Calu3 (cell line): ENCODE data around the gene PTPRC. TPM values are rescaled to one million over a fixed set of nuclear protein-coding genes. Genes with fewer than 3 reads are reported as not detected.
A peak's percentile ranks its signal among the peaks of the same experiment; 100 is the strongest.

Experiments
- BruUV-seq: library from RNA; stranded (reverse); fragments of 400-500 nt; replicated peaks from 2 replicates; lab custom pipeline; 2021; lab: Mats Ljungman, UMichigan
- CTCF ChIA-PET: fragments of 300-600 bp; sonication (Branson Sonifier 250); formaldehyde crosslinking; loops from one replicate; lab custom pipeline; 2022; ENCODE audit warnings: antibody characterized with exemption; lab: Charles Lee
- DNase-seq: peaks from one replicate; pipeline ENCODE4 v3.0.0; 2022
- H3K27ac Mint-ChIP-seq: one replicate; pipeline ENCODE4 v1.8.0; 2022; ENCODE audit warnings: mixed read lengths; ENCODE audit not compliant: unreplicated experiment
- H3K27me3 Mint-ChIP-seq: one replicate; pipeline ENCODE4 v1.8.0; 2022; ENCODE audit warnings: mixed read lengths; ENCODE audit not compliant: unreplicated experiment
- H3K36me3 Mint-ChIP-seq: one replicate; pipeline ENCODE4 v1.8.0; 2022; ENCODE audit warnings: mild to moderate bottlenecking, moderate library complexity, mixed read lengths; ENCODE audit not compliant: insufficient read depth, unreplicated experiment
- H3K4me1 Mint-ChIP-seq: one replicate; pipeline ENCODE4 v1.8.0; 2022; ENCODE audit warnings: mild to moderate bottlenecking, low read depth, mixed read lengths; ENCODE audit not compliant: unreplicated experiment
- H3K4me3 Mint-ChIP-seq: one replicate; pipeline ENCODE4 v1.8.0; 2022; ENCODE audit warnings: mild to moderate bottlenecking, low read depth, moderate library complexity, mixed read lengths; ENCODE audit not compliant: unreplicated experiment
- H3K9me3 Mint-ChIP-seq: one replicate; pipeline ENCODE4 v1.8.0; 2022; ENCODE audit warnings: low read depth, mixed read lengths; ENCODE audit not compliant: unreplicated experiment
- CTCF ChIP-seq: fragments of 200-600 bp; IDR thresholded peaks from one replicate; pipeline ENCODE4 v1.8.0; 2022; ENCODE audit warnings: antibody characterized with exemption; ENCODE audit not compliant: unreplicated experiment
- intact Hi-C: fragments of 100-400 bp; cut with micrococcal nuclease; formaldehyde crosslinking; loops from one replicate; pipeline ENCODE4 v1.10.0; 2022; ENCODE audit not compliant: unreplicated experiment
- total RNA-seq: library from RNA; stranded (reverse); gene quantifications from 2 replicates; pipeline ENCODE4 v1.2.3, GENCODE V29; 2022

Gene PTPRC
- total RNA-seq, 1 experiment from 2014 or later: not detected

GRCh38 chr1:198683449-198683848 is 44.6 kb downstream of the PTPRC start:
- H3K4me3 Mint-ChIP-seq: no peak overlapping the region
- H3K4me1 Mint-ChIP-seq: peaks cover 15% of the 10 kb centered on the region
- H3K9me3 Mint-ChIP-seq: no peaks in the 10 kb centered on the region
- no peak for TF ChIP-seq CTCF
- no peak for DNase-seq
- H3K27me3 Mint-ChIP-seq: no peaks in the 10 kb centered on the region
- intact Hi-C loops: loop anchor here (5.0 to 10.0 kb wide), 6 partner anchors 156 to 1289 kb away; no protein-coding TSS in a partner anchor
- BruUV-seq: no TSS peak
- no peaks in the 10 kb centered on the region for H3K36me3 Mint-ChIP-seq
- H3K27ac Mint-ChIP-seq: no peak overlapping the region
- CTCF ChIA-PET: no interaction called here

- TF ChIP-seq CTCF: peak; percentile 36
- no peaks in the 10 kb centered on the region for H3K9me3 Mint-ChIP-seq
- peaks cover 15% of the 10 kb centered on the region for H3K4me1 Mint-ChIP-seq
- H3K27me3 Mint-ChIP-seq: no peaks in the 10 kb centered on the region
- DNase-seq: no peak
- no peak overlapping the region for H3K27ac Mint-ChIP-seq
- no peak overlapping the region for H3K4me3 Mint-ChIP-seq
- BruUV-seq: no TSS peak
- H3K36me3 Mint-ChIP-seq: no peaks in the 10 kb centered on the region
- CTCF ChIA-PET: interaction anchor here (0.5 to 1.5 kb wide), 12 partner anchors 13 to 1286 kb away, joined by 3 to 8 read pairs (median 4); partner anchors contain the start of gene C1orf53
- intact Hi-C loops: loop anchor here (2.0 to 10.0 kb wide), 6 partner anchors 215 to 1291 kb away; partner anchors contain the start of gene NEK7
Observed at GRCh38 chr1:198686069-198686728, 47.4 kb downstream of the PTPRC start.

- H3K9me3 Mint-ChIP-seq: no peaks in the 10 kb centered on the region
- H3K4me1 Mint-ChIP-seq: peaks cover 10% of the 10 kb centered on the region
- H3K27ac Mint-ChIP-seq: no peak overlapping the region
- no peak for TF ChIP-seq CTCF
- H3K27me3 Mint-ChIP-seq: no peaks in the 10 kb centered on the region
- CTCF ChIA-PET: no interaction called here
- no peak overlapping the region for H3K4me3 Mint-ChIP-seq
- BruUV-seq: no TSS peak
- DNase-seq: no peak
- intact Hi-C loops: loop anchor here (2.0 to 10.0 kb wide), 6 partner anchors 217 to 1293 kb away; partner anchors contain the start of gene NEK7
- H3K36me3 Mint-ChIP-seq: no peaks in the 10 kb centered on the region
Observed at GRCh38 chr1:198687429-198687828, 48.6 kb downstream of the PTPRC start.

- CTCF ChIA-PET: no interaction called here
- TF ChIP-seq CTCF: no peak
- no peak overlapping the region for H3K4me3 Mint-ChIP-seq
- H3K27ac Mint-ChIP-seq: no peak overlapping the region
- BruUV-seq: no TSS peak
- H3K9me3 Mint-ChIP-seq: no peaks in the 10 kb centered on the region
- no peaks in the 10 kb centered on the region for H3K27me3 Mint-ChIP-seq
- no peak for DNase-seq
- H3K36me3 Mint-ChIP-seq: no peaks in the 10 kb centered on the region
- H3K4me1 Mint-ChIP-seq: no peaks in the 10 kb centered on the region
- intact Hi-C loops: no loop called here
Observed at GRCh38 chr1:198691063-198691462, 52.2 kb downstream of the PTPRC start.
